ENCODE results near the gene LTBP3.

LTBP3 gene

DNA sequence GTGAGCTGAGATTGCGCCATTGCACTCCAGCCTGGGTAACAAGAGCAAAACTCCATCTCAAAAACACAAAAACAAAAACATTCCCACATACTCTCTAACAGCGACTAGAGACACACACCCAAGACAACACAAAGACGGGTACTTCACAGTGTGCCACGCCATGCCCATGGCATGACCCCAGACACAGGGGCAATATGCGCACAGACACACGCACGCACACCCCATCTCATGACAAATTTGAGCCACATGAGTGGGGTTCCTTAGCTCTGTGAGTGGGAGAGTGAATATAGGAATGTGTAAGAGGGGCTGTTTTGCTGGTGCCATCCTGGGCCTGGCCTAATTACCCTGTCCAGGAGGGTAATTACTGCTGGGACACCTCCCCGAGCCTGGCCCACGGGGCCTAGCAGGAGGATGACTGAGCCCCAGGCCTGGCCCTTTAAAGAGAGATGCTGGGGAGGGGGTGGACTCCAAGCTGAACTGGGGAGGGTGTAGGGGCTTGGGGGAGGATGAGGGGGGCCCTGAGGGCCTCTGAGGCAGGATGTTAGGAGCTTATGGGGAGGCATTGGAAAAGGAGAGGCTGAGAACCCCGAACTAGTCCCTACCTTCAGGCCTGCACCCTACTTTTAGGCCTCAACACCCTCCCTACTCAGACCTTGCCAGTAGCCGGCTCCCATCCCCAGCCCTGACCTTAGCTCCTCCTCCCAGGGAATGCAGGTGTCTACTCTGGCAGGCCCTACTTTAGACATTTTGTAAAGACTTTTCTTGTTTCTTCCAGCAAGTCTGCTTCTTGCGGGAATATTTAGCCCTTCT is 1.5 kb downstream of the LTBP3 start:
- CTCF ChIA-PET = interaction anchor here (0.6 to 1.8 kb wide), 6 partner anchors 12 to 225 kb away, joined by 3 to 8 read pairs (median 4); partner anchors contain the start of gene ZNRD2
- POLR2A ChIA-PET = interaction anchor here (0.6 to 1.5 kb wide), 4 partner anchors 10 to 15 kb away, joined by 3 to 6 read pairs (median 5); partner anchors contain the start of gene ZNRD2
- peaks cover 19% of the 10 kb centered on the region for H3K4me1 ChIP-seq (ENCODE audit: control insufficient read depth, insufficient read depth, low read length)
- H3K4me3 ChIP-seq (ENCODE audit: low read depth, low read length) = peak overlapping the region; percentile 52
- no peaks in the 10 kb centered on the region for H3K9me3 ChIP-seq (ENCODE audit: control insufficient read depth, insufficient read depth, low read depth, low read length)
- TF ChIP-seq GLIS1 (tag by site-specific recombination; IDR thresholded peaks at IDR 0.05) = 0 out of 2 replicates have a peak, but pooled peaks have one; percentile 5
- 0 out of 2 replicates have a peak, but pooled peaks have one; percentile 16 for TF ChIP-seq OSR2 (tag by site-specific recombination; IDR thresholded peaks at IDR 0.05)
- TF ChIP-seq SCRT2 (tag by site-specific recombination; IDR thresholded peaks at IDR 0.05) = no peak
- TF ChIP-seq, protein P1, sequence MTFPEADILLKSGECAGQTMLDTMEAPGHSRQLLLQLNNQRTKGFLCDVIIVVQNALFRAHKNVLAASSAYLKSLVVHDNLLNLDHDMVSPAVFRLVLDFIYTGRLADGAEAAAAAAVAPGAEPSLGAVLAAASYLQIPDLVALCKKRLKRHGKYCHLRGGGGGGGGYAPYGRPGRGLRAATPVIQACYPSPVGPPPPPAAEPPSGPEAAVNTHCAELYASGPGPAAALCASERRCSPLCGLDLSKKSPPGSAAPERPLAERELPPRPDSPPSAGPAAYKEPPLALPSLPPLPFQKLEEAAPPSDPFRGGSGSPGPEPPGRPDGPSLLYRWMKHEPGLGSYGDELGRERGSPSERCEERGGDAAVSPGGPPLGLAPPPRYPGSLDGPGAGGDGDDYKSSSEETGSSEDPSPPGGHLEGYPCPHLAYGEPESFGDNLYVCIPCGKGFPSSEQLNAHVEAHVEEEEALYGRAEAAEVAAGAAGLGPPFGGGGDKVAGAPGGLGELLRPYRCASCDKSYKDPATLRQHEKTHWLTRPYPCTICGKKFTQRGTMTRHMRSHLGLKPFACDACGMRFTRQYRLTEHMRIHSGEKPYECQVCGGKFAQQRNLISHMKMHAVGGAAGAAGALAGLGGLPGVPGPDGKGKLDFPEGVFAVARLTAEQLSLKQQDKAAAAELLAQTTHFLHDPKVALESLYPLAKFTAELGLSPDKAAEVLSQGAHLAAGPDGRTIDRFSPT (tag by site-specific recombination; IDR thresholded peaks at IDR 0.05) = peak; percentile 64
- TF ChIP-seq, protein P2, sequence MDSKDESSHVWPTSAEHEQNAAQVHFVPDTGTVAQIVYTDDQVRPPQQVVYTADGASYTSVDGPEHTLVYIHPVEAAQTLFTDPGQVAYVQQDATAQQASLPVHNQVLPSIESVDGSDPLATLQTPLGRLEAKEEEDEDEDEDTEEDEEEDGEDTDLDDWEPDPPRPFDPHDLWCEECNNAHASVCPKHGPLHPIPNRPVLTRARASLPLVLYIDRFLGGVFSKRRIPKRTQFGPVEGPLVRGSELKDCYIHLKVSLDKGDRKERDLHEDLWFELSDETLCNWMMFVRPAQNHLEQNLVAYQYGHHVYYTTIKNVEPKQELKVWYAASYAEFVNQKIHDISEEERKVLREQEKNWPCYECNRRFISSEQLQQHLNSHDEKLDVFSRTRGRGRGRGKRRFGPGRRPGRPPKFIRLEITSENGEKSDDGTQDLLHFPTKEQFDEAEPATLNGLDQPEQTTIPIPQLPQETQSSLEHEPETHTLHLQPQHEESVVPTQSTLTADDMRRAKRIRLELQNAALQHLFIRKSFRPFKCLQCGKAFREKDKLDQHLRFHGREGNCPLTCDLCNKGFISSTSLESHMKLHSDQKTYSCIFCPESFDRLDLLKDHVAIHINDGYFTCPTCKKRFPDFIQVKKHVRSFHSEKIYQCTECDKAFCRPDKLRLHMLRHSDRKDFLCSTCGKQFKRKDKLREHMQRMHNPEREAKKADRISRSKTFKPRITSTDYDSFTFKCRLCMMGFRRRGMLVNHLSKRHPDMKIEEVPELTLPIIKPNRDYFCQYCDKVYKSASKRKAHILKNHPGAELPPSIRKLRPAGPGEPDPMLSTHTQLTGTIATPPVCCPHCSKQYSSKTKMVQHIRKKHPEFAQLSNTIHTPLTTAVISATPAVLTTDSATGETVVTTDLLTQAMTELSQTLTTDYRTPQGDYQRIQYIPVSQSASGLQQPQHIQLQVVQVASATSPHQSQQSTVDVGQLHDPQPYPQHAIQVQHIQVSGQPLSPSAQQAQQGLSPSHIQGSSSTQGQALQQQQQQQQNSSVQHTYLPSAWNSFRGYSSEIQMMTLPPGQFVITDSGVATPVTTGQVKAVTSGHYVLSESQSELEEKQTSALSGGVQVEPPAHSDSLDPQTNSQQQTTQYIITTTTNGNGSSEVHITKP (tag by site-specific recombination; IDR thresholded peaks at IDR 0.05) = 0 out of 2 replicates have a peak, but pooled peaks have one; percentile 44
- 0 out of 2 replicates have a peak, but pooled peaks have one; percentile 65 for TF ChIP-seq ZNF335 (tag by site-specific recombination; conservative IDR thresholded peaks at IDR 0.05)
- peaks cover 0 to 19% of the 10 kb centered on the region in 2 experiments; a peak in 2 of 3 replicates for H3K36me3 ChIP-seq (ENCODE audit: control insufficient read depth in 2 of 2, insufficient read depth in 1 of 2, low read length in 2 of 2)
- H3K27ac ChIP-seq (ENCODE audit: extremely low read depth, low read depth, low read length) = peak overlapping the region; percentile 81

DNA sequence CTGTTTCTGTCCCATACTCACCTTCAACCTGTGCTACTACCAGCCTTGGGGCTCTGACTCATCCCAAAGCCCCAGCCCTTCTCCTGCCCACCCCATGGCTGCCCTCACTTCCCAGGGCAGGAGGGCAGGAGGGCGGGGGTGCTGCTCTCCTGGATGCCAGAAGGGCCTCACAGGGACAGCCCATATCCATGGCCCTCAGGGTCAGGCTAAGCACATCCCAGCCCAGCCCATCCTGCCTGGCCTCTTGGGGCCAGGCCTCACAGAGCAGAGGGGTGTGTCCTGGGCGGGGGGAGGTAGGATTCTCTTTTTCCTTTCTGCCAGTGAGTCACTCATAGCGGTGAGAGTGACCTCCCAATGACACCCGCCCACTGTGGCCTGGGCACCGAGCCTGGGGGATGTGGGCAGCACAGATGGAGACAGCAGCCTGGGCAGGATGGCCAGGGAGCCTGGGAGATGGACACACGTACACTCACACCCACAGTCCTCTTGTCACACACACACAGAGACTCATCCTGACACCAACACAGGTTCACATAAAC is 2.4 kb downstream of the LTBP3 start:
- no peaks in the 10 kb centered on the region for H3K9me3 ChIP-seq (ENCODE audit: control insufficient read depth, insufficient read depth, low read depth, low read length)
- no peak overlapping the region for H3K4me3 ChIP-seq (ENCODE audit: low read depth, low read length)
- CTCF ChIA-PET = interaction anchor here (0.6 to 1.8 kb wide), 7 partner anchors 15 to 333 kb away, joined by 3 to 8 read pairs (median 4); partner anchors contain the start of genes FAM89B and FIBP
- H3K27ac ChIP-seq (ENCODE audit: extremely low read depth, low read depth, low read length) = no peak overlapping the region
- POLR2A ChIA-PET = no interaction called here
- peaks cover 0 to 28% of the 10 kb centered on the region in 2 experiments; a peak in 2 of 3 replicates for H3K36me3 ChIP-seq (ENCODE audit: control insufficient read depth in 2 of 2, insufficient read depth in 1 of 2, low read length in 2 of 2)
- peaks cover 19% of the 10 kb centered on the region for H3K4me1 ChIP-seq (ENCODE audit: control insufficient read depth, insufficient read depth, low read length)
- TF ChIP-seq ZNF792 (tag by site-specific recombination; IDR thresholded peaks at IDR 0.05) (no peak), KLF9 (tag by site-specific recombination; IDR thresholded peaks at IDR 0.05; ENCODE audit: low read depth) (peak; percentile 61), SP3 (tag by site-specific recombination; IDR thresholded peaks at IDR 0.05) (peak; percentile 70), EGR2 (tag by site-specific recombination; IDR thresholded peaks at IDR 0.05; ENCODE audit: low read depth) (peak; percentile 48; the same call in 1 of the 2 replicates), GLIS1 (tag by site-specific recombination; IDR thresholded peaks at IDR 0.05) (peak; percentile 58; the same call in 1 of the 2 replicates), ZFHX2 (tag by site-specific recombination; conservative IDR thresholded peaks at IDR 0.05) (peak; percentile 51; the same call in 1 of the 2 replicates), KLF10 (tag by site-specific recombination; IDR thresholded peaks at IDR 0.05) (peak; percentile 77), GLIS2 (tag by site-specific recombination; IDR thresholded peaks at IDR 0.05) (peak; percentile 37), PRDM1 (tag by site-specific recombination; IDR thresholded peaks at IDR 0.05) (peak; percentile 38; the same call in 1 of the 2 replicates), SP7 (tag by site-specific recombination; IDR thresholded peaks at IDR 0.05) (0 out of 2 replicates have a peak, but pooled peaks have one; percentile 20), ZNF776 (tag by site-specific recombination; IDR thresholded peaks at IDR 0.05; ENCODE audit: borderline replicate concordance) (no peak), MEIS1 (CRISPR knock-in tag; IDR thresholded peaks at IDR 0.05; ENCODE audit: borderline replicate concordance) (no peak), KLF1 (tag by site-specific recombination; IDR thresholded peaks at IDR 0.05) (peak; percentile 93), MZF1 (tag by site-specific recombination; IDR thresholded peaks at IDR 0.05; ENCODE audit: borderline replicate concordance) (no peak)
- TF ChIP-seq, protein P3, sequence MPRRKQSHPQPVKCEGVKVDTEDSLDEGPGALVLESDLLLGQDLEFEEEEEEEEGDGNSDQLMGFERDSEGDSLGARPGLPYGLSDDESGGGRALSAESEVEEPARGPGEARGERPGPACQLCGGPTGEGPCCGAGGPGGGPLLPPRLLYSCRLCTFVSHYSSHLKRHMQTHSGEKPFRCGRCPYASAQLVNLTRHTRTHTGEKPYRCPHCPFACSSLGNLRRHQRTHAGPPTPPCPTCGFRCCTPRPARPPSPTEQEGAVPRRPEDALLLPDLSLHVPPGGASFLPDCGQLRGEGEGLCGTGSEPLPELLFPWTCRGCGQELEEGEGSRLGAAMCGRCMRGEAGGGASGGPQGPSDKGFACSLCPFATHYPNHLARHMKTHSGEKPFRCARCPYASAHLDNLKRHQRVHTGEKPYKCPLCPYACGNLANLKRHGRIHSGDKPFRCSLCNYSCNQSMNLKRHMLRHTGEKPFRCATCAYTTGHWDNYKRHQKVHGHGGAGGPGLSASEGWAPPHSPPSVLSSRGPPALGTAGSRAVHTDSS (tag by site-specific recombination; IDR thresholded peaks at IDR 0.05) = no peak
- TF ChIP-seq, protein P4, sequence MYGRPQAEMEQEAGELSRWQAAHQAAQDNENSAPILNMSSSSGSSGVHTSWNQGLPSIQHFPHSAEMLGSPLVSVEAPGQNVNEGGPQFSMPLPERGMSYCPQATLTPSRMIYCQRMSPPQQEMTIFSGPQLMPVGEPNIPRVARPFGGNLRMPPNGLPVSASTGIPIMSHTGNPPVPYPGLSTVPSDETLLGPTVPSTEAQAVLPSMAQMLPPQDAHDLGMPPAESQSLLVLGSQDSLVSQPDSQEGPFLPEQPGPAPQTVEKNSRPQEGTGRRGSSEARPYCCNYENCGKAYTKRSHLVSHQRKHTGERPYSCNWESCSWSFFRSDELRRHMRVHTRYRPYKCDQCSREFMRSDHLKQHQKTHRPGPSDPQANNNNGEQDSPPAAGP (tag by site-specific recombination; IDR thresholded peaks at IDR 0.05) = 0 out of 2 replicates have a peak, but pooled peaks have one; percentile 29

Measured in HEK293 (cell line).